OCI-LY7 (cell line): Measurements from ENCODE around the gene STX16.

Experiments used
- CTCF ChIP-seq: fragments of 200-600 bp; sonication (generic); conservative IDR thresholded peaks from 2 replicates; pipeline ENCODE4 v1.5.1; 2014; ENCODE audit warnings: mild to moderate bottlenecking, antibody characterized with exemption, low read length, moderate library complexity, mixed read lengths
- EZH2phosphoT487 ChIP-seq: fragments of 200-600 bp; sonication (generic); IDR thresholded peaks from 2 replicates; pipeline ENCODE4 v1.6.1; 2018; ENCODE audit warnings: low read depth, borderline replicate concordance, mild to moderate bottlenecking, mixed run types, antibody characterized with exemption, low read length, moderate library complexity, mixed read lengths

- TF ChIP-seq CTCF: no peak
- TF ChIP-seq EZH2phosphoT487: no peak
Measured at GRCh38 chr20:58619864-58620431, 31.1 kb upstream of the STX16 start.
